ENCODE data around the gene IER2.
"Not testable (repeated sequence)": the region's sequence is repeated elsewhere in the genome, so short reads cannot be mapped to it uniquely, and the experiment has no call there.

IER2 gene

GRCh38 chr19:13189600-13189999 is 39.4 kb downstream of the IER2 start:
- Histone ChIP-seq H3K9me3 (no peaks in the 10 kb centered on the region), H3K27me3 (no peaks in the 10 kb centered on the region), H3K36me3 (no peaks in the 10 kb centered on the region), H3K4me1 (no peaks in the 10 kb centered on the region), H3K4me3 (ENCODE audit: low read depth, low read length) (no peak overlapping the region)
- no peak for DNase-seq
- TF ChIP-seq, protein P1, sequence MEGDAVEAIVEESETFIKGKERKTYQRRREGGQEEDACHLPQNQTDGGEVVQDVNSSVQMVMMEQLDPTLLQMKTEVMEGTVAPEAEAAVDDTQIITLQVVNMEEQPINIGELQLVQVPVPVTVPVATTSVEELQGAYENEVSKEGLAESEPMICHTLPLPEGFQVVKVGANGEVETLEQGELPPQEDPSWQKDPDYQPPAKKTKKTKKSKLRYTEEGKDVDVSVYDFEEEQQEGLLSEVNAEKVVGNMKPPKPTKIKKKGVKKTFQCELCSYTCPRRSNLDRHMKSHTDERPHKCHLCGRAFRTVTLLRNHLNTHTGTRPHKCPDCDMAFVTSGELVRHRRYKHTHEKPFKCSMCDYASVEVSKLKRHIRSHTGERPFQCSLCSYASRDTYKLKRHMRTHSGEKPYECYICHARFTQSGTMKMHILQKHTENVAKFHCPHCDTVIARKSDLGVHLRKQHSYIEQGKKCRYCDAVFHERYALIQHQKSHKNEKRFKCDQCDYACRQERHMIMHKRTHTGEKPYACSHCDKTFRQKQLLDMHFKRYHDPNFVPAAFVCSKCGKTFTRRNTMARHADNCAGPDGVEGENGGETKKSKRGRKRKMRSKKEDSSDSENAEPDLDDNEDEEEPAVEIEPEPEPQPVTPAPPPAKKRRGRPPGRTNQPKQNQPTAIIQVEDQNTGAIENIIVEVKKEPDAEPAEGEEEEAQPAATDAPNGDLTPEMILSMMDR (IDR thresholded peaks at IDR 0.05; ENCODE audit: low read depth, low read length), result no peak

- H3K9me3 ChIP-seq, result no peaks in the 10 kb centered on the region
- H3K4me3 ChIP-seq (ENCODE audit: low read depth, low read length), result no peak overlapping the region
- DNase-seq, result no peak
- TF ChIP-seq, protein P1 (IDR thresholded peaks at IDR 0.05; ENCODE audit: low read depth, low read length), result no peak
- no peaks in the 10 kb centered on the region for H3K36me3 ChIP-seq
- no peaks in the 10 kb centered on the region for H3K27me3 ChIP-seq
- H3K4me1 ChIP-seq, result no peaks in the 10 kb centered on the region
Measured at GRCh38 chr19:13190781-13191540, 40.8 kb downstream of the IER2 start.

GRCh38 chr19:13195678-13196077 is 45.5 kb downstream of the IER2 start:
- H3K27me3 ChIP-seq, result no peaks in the 10 kb centered on the region
- TF ChIP-seq, protein P1 (IDR thresholded peaks at IDR 0.05; ENCODE audit: low read depth, low read length), result no peak
- no peak for DNase-seq
- H3K4me3 ChIP-seq (ENCODE audit: low read depth, low read length), result no peak overlapping the region
- H3K36me3 ChIP-seq, result no peaks in the 10 kb centered on the region
- H3K9me3 ChIP-seq, result no peaks in the 10 kb centered on the region
- no peaks in the 10 kb centered on the region for H3K4me1 ChIP-seq

- no peaks in the 10 kb centered on the region for H3K27me3 ChIP-seq
- H3K4me1 ChIP-seq, result no peaks in the 10 kb centered on the region
- no peaks in the 10 kb centered on the region for H3K9me3 ChIP-seq
- no peak for DNase-seq
- H3K36me3 ChIP-seq, result no peaks in the 10 kb centered on the region
- H3K4me3 ChIP-seq (ENCODE audit: low read depth, low read length), result no peak overlapping the region
- TF ChIP-seq, protein P1 (IDR thresholded peaks at IDR 0.05; ENCODE audit: low read depth, low read length), result no peak
Measured at GRCh38 chr19:13198634-13199033, 48.4 kb downstream of the IER2 start.

DNA sequence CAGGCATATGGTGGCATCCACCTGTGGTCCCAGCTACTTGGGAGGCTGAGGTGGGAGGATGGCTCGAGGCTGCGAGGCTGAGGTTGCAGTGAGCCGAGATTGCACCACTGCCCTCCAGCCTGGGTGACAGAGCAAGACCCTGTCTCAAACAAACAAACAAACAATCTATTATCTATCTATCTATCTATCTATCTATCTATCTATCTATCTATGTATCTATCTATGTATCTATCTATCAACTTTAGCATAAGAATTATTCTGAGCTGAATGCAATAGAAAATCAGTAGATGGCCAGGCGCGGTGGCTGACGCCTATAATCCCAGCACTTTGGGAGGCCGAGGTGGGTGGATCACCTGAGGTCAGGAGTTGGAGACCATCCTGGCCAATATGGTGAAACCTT is 51.9 kb downstream of the IER2 start:
- not testable (repeated sequence) for H3K36me3 ChIP-seq; H3K4me1 ChIP-seq; H3K27me3 ChIP-seq; H3K4me3 ChIP-seq (ENCODE audit: low read depth, low read length); H3K9me3 ChIP-seq; DNase-seq
